Omental fat pad (tissue), 4 donors: ENCODE measurements around the gene OGDH. TPM values are rescaled to one million over a fixed set of nuclear protein-coding genes. Genes with fewer than 3 reads are reported as not detected.

ENCODE experiments used
- ATAC-seq: fragments of 150-250 bp; one replicate; pipeline ENCODE4 v1.9.1; 2016; ENCODE audit warnings: mild to moderate bottlenecking, moderate library complexity; ENCODE audit not compliant: low FRiP score
- DNase-seq: peaks from one replicate; pipeline ENCODE4 v3.0.0-alpha.2; 2019; ENCODE audit warnings: low spot score
- CTCF ChIP-seq, 3 donors: fragments of 450-650 bp; IDR thresholded peaks; one replicate each; pipeline ENCODE4 v1.5.1; 2016 to 2017; ENCODE audit warnings: antibody characterized with exemption in 3 of 3, mild to moderate bottlenecking in 3 of 3, moderate library complexity in 2 of 3
- total RNA-seq, 4 donors: library from RNA; depleted of rRNA; stranded (reverse); fragments of >200 nt; gene quantifications; one replicate each; pipeline ENCODE4 v1.1.0, GENCODE V29; 2016

Gene OGDH
- total RNA-seq, 4 donors from 2014 or later: 75.4 to 91.0 (median 82.0) TPM

- DNase-seq: no peak
- no peak for TF ChIP-seq CTCF (IDR thresholded peaks at IDR 0.05)
- no peak for ATAC-seq
Measured at GRCh38 chr7:44661233-44661632, 54.8 kb downstream of the OGDH start.

GRCh38 chr7:44664780-44665461, 58.5 kb downstream of the OGDH start:
- TF ChIP-seq CTCF (IDR thresholded peaks at IDR 0.05): no peak
- ATAC-seq (no peak), DNase-seq (no peak)

GRCh38 chr7:44665531-44666213, 59.2 kb downstream of the OGDH start:
- DNase-seq: no peak
- no peak for TF ChIP-seq CTCF (IDR thresholded peaks at IDR 0.05)
- ATAC-seq: no peak

- no peak for ATAC-seq
- DNase-seq: no peak
- TF ChIP-seq CTCF (IDR thresholded peaks at IDR 0.05): no peak
Measured at GRCh38 chr7:44666566-44666965, 60.1 kb downstream of the OGDH start.

GRCh38 chr7:44667190-44667589, 60.8 kb downstream of the OGDH start:
- no peak for ATAC-seq
- no peak for TF ChIP-seq CTCF (IDR thresholded peaks at IDR 0.05)
- DNase-seq: no peak

- DNase-seq: no peak
- TF ChIP-seq CTCF (IDR thresholded peaks at IDR 0.05): no peak
- no peak for ATAC-seq
Measured at GRCh38 chr7:44671069-44671468, 64.6 kb downstream of the OGDH start.

GRCh38 chr7:44673324-44673723, 66.9 kb downstream of the OGDH start:
- DNase-seq: no peak
- TF ChIP-seq CTCF (IDR thresholded peaks at IDR 0.05): no peak
- ATAC-seq: no peak
